OCI-LY7 (cell line): Measurements from ENCODE around the gene URGCP. TPM values are rescaled to one million over a fixed set of nuclear protein-coding genes. Genes with fewer than 3 reads are reported as not detected.

Experiments
- BruUV-seq: library from RNA; stranded (reverse); fragments of 400-500 nt; replicated peaks from 2 replicates; lab custom pipeline; 2021; lab: Mats Ljungman, UMichigan
- CTCF ChIA-PET: fragments of 300-600 bp; sonication (Branson Sonifier 250); formaldehyde crosslinking; loops from one replicate; lab custom pipeline; 2022; ENCODE audit warnings: antibody characterized with exemption; ENCODE audit not compliant: unreplicated experiment; lab: Charles Lee
- POLR2A ChIA-PET: fragments of 300-600 bp; sonication (Branson Sonifier 250); formaldehyde crosslinking; loops from one replicate; lab custom pipeline; 2022; ENCODE audit warnings: antibody characterized with exemption; lab: Charles Lee
- DNase-seq: peaks from one replicate; pipeline ENCODE4 v3.0.0-alpha.2; 2015; ENCODE audit warnings: low spot score
- H2AFZ ChIP-seq: fragments of 200-600 bp; sonication (generic), shearing (Covaris generic); 2 replicates; pipeline ENCODE4 v1.6.1; 2014; ENCODE audit warnings: mild to moderate bottlenecking, antibody characterized with exemption, low read length, moderate library complexity
- H3K27ac ChIP-seq: fragments of 200-600 bp; sonication (generic); 2 replicates; pipeline ENCODE4 v1.5.1; 2014; ENCODE audit warnings: mixed run types, low read depth, mild to moderate bottlenecking, moderate library complexity, low read length, inconsistent platforms; ENCODE audit not compliant: poor library complexity, severe bottlenecking
- H3K36me3 ChIP-seq: fragments of 200-600 bp; sonication (generic); 2 replicates; pipeline ENCODE4 v1.6.1; 2014; ENCODE audit warnings: mild to moderate bottlenecking, antibody characterized with exemption, low read length, moderate library complexity, mixed read lengths; ENCODE audit not compliant: insufficient read depth
- H3K4me1 ChIP-seq: fragments of 200-600 bp; sonication (generic); 2 replicates; pipeline ENCODE4 v1.5.1; 2014; ENCODE audit warnings: mild to moderate bottlenecking, low read length; ENCODE audit not compliant: insufficient read depth, poor library complexity, severe bottlenecking
- H3K4me2 ChIP-seq: fragments of 200-600 bp; sonication (generic); 2 replicates; pipeline ENCODE4 v1.6.1; 2014; ENCODE audit warnings: mild to moderate bottlenecking, low read length
- H3K4me3 ChIP-seq: fragments of 200-600 bp; sonication (generic); 2 replicates; pipeline ENCODE4 v1.5.1; 2014; ENCODE audit warnings: mild to moderate bottlenecking, low read depth, low read length; ENCODE audit not compliant: poor library complexity, severe bottlenecking
- H3K79me2 ChIP-seq: fragments of 200-600 bp; sonication (generic); 2 replicates; pipeline ENCODE4 v1.6.1; 2016; ENCODE audit warnings: low read depth, mild to moderate bottlenecking, low read length, moderate library complexity, mixed read lengths; ENCODE audit not compliant: insufficient read depth
- H3K9me2 ChIP-seq: fragments of 200-600 bp; sonication (generic); 2 replicates; pipeline ENCODE4 v1.6.1; 2016; ENCODE audit warnings: mild to moderate bottlenecking, low read length, mixed read lengths; ENCODE audit not compliant: insufficient read depth
- H3K9me3 ChIP-seq: fragments of 200-600 bp; sonication (generic); 2 replicates; pipeline ENCODE4 v1.6.1; 2014; ENCODE audit warnings: mild to moderate bottlenecking, mixed run types, low read length, mixed read lengths
- H4K20me1 ChIP-seq: fragments of 200-600 bp; sonication (generic); 2 replicates; pipeline ENCODE4 v1.6.1; 2014; ENCODE audit warnings: mild to moderate bottlenecking, antibody characterized with exemption, low read length, moderate library complexity, mixed read lengths; ENCODE audit not compliant: insufficient read depth
- CTCF ChIP-seq: fragments of 200-600 bp; sonication (generic); conservative IDR thresholded peaks from 2 replicates; pipeline ENCODE4 v1.5.1; 2014; ENCODE audit warnings: mild to moderate bottlenecking, antibody characterized with exemption, low read length, moderate library complexity, mixed read lengths
- EZH2phosphoT487 ChIP-seq: fragments of 200-600 bp; sonication (generic); IDR thresholded peaks from 2 replicates; pipeline ENCODE4 v1.6.1; 2018; ENCODE audit warnings: low read depth, borderline replicate concordance, mild to moderate bottlenecking, mixed run types, antibody characterized with exemption, low read length, moderate library complexity, mixed read lengths
- intact Hi-C: fragments of 100-400 bp; cut with micrococcal nuclease; formaldehyde crosslinking; loops from one replicate; pipeline ENCODE4 v1.10.0; 2022; ENCODE audit not compliant: unreplicated experiment
- total RNA-seq, 2 experiments: library from RNA; depleted of rRNA in 1 of 2; stranded (reverse); fragments of >200 nt in 1 of 2; shearing (Covaris generic) in 1 of 2; gene quantifications; 2 replicates each; pipeline ENCODE4 v1.2.3, GENCODE V29; 2014 to 2022

The URGCP gene
- total RNA-seq, 2 experiments from 2014 or later = 4.7 to 6.8 TPM

- no TSS peak for BruUV-seq
- H3K27ac ChIP-seq = no peak overlapping the region
- no peaks in the 10 kb centered on the region for H3K9me3 ChIP-seq
- intact Hi-C loops = no loop called here
- no peaks in the 10 kb centered on the region for H3K36me3 ChIP-seq
- ChIA-PET CTCF (no interaction called here), POLR2A (interaction anchor here (0.5 to 0.8 kb wide), 3 partner anchors 11 to 805 kb away, joined by 3 to 5 read pairs (median 3); no protein-coding TSS in a partner anchor)
- H3K79me2 ChIP-seq = no peaks in the 10 kb centered on the region
- no peak for TF ChIP-seq EZH2phosphoT487
- TF ChIP-seq CTCF = no peak
- H3K4me1 ChIP-seq = no peaks in the 10 kb centered on the region
- no peak overlapping the region for H2AFZ ChIP-seq
- H3K4me2 ChIP-seq = no peak overlapping the region
- H3K4me3 ChIP-seq = no peak overlapping the region
- no peaks in the 10 kb centered on the region for H4K20me1 ChIP-seq
- no peak for DNase-seq
- no peaks in the 10 kb centered on the region for H3K9me2 ChIP-seq
Observed at GRCh38 chr7:43847496-43847895, 58.9 kb downstream of the URGCP start.

- TF ChIP-seq EZH2phosphoT487 (no peak), CTCF (no peak)
- CTCF ChIA-PET = interaction anchor here (0.5 to 0.6 kb wide), 2 partner anchors 313 to 336 kb away, joined by 3 read pairs; no protein-coding TSS in a partner anchor
- POLR2A ChIA-PET = no interaction called here
- Histone ChIP-seq H3K9me2 (no peaks in the 10 kb centered on the region), H3K4me3 (no peak overlapping the region), H3K9me3 (no peaks in the 10 kb centered on the region), H3K27ac (no peak overlapping the region), H2AFZ (no peak overlapping the region), H3K4me2 (no peak overlapping the region), H3K79me2 (no peaks in the 10 kb centered on the region), H4K20me1 (no peaks in the 10 kb centered on the region), H3K36me3 (no peaks in the 10 kb centered on the region), H3K4me1 (no peaks in the 10 kb centered on the region)
- DNase-seq = no peak
- intact Hi-C loops = no loop called here
- no TSS peak for BruUV-seq
Observed at GRCh38 chr7:43844662-43845061, 61.7 kb downstream of the URGCP start.

GRCh38 chr7:43844257-43844656, 62.1 kb downstream of the URGCP start:
- BruUV-seq = no TSS peak
- ChIA-PET POLR2A (interaction anchor here (0.7 kb wide), 1 partner anchor 103 kb away, joined by 3 read pairs; no protein-coding TSS in a partner anchor), CTCF (interaction anchor here (0.5 to 0.6 kb wide), 2 partner anchors 313 to 335 kb away, joined by 3 read pairs; no protein-coding TSS in a partner anchor)
- intact Hi-C loops = no loop called here
- H3K9me3 ChIP-seq = no peaks in the 10 kb centered on the region
- H3K9me2 ChIP-seq = no peaks in the 10 kb centered on the region
- H3K36me3 ChIP-seq = no peaks in the 10 kb centered on the region
- H3K79me2 ChIP-seq = no peaks in the 10 kb centered on the region
- no peaks in the 10 kb centered on the region for H3K4me1 ChIP-seq
- no peak overlapping the region for H3K4me3 ChIP-seq
- no peak overlapping the region for H2AFZ ChIP-seq
- H3K27ac ChIP-seq = no peak overlapping the region
- H4K20me1 ChIP-seq = no peaks in the 10 kb centered on the region
- DNase-seq = no peak
- H3K4me2 ChIP-seq = no peak overlapping the region
- TF ChIP-seq CTCF (no peak), EZH2phosphoT487 (no peak)
